Measurements from ENCODE around the gene WFDC1.
"Not testable (repeated sequence)": the region's sequence is repeated elsewhere in the genome, so short reads cannot be mapped to it uniquely, and the experiment has no call there.

Gene WFDC1

GRCh38 chr16:84334482-84334881 is 39.8 kb downstream of the WFDC1 start:
- no peaks in the 10 kb centered on the region for H3K27me3 ChIP-seq
- H3K4me2 ChIP-seq: no peak overlapping the region
- no peak overlapping the region for H3K4me3 ChIP-seq
- peaks cover 0 to 24% (median 2%) of the 10 kb centered on the region in 10 experiments; a peak in 9 of 20 replicates for H3K4me1 ChIP-seq
- no peak overlapping the region for H3K27ac ChIP-seq
- peaks cover 20 to 35% (median 30%) of the 10 kb centered on the region in 11 experiments for H3K9me3 ChIP-seq (replicated peaks in 1 of 11)
- no peaks in the 10 kb centered on the region for H4K20me1 ChIP-seq
- H3K9ac ChIP-seq: no peak overlapping the region
- no peak for TF ChIP-seq Cebpa-rat (IDR thresholded peaks at IDR 0.05)
- no peaks in the 10 kb centered on the region for H3K36me3 ChIP-seq

- not testable (repeated sequence) for H3K27me3 ChIP-seq, H3K4me3 ChIP-seq, H3K36me3 ChIP-seq, H4K20me1 ChIP-seq, H3K9ac ChIP-seq, H3K27ac ChIP-seq, H3K4me2 ChIP-seq
- H3K4me1 ChIP-seq: peaks cover 0 to 20% (median 5%) of the 10 kb centered on the region in 10 experiments; a peak in 9 of 20 replicates
- H3K9me3 ChIP-seq (replicated peaks in 1 of 11): peaks cover 20 to 35% (median 30%) of the 10 kb centered on the region in 11 experiments
These were observed 42.6 kb downstream of the WFDC1 start for GRCh38 chr16:84337236-84337635.

GRCh38 chr16:84339311-84339710 is 44.6 kb downstream of the WFDC1 start:
- Histone ChIP-seq H3K27ac (no peak overlapping the region), H3K36me3 (no peaks in the 10 kb centered on the region), H4K20me1 (no peaks in the 10 kb centered on the region), H3K4me1 (peaks cover 0 to 12% (median 3%) of the 10 kb centered on the region in 10 experiments; a peak in 4 of 20 replicates), H3K4me3 (no peak overlapping the region), H3K27me3 (no peaks in the 10 kb centered on the region), H3K4me2 (no peak overlapping the region), H3K9me3 (replicated peaks in 1 of 11) (peaks cover 20 to 35% (median 30%) of the 10 kb centered on the region in 11 experiments), H3K9ac (no peak overlapping the region)
- TF ChIP-seq Cebpa-rat (IDR thresholded peaks at IDR 0.05): no peak

- Histone ChIP-seq H3K9me3 (replicated peaks in 1 of 11) (peaks cover 20 to 33% (median 27%) of the 10 kb centered on the region in 11 experiments), H3K4me1 (peaks cover 0 to 12% (median 3%) of the 10 kb centered on the region in 10 experiments; a peak in 4 of 20 replicates), H3K36me3 (no peaks in the 10 kb centered on the region), H3K9ac (no peak overlapping the region), H3K4me2 (no peak overlapping the region), H4K20me1 (no peaks in the 10 kb centered on the region), H3K4me3 (no peak overlapping the region), H3K27me3 (no peaks in the 10 kb centered on the region), H3K27ac (no peak overlapping the region)
- TF ChIP-seq Cebpa-rat (IDR thresholded peaks at IDR 0.05): no peak
These were observed 45.1 kb downstream of the WFDC1 start for GRCh38 chr16:84339766-84340165.

DNA sequence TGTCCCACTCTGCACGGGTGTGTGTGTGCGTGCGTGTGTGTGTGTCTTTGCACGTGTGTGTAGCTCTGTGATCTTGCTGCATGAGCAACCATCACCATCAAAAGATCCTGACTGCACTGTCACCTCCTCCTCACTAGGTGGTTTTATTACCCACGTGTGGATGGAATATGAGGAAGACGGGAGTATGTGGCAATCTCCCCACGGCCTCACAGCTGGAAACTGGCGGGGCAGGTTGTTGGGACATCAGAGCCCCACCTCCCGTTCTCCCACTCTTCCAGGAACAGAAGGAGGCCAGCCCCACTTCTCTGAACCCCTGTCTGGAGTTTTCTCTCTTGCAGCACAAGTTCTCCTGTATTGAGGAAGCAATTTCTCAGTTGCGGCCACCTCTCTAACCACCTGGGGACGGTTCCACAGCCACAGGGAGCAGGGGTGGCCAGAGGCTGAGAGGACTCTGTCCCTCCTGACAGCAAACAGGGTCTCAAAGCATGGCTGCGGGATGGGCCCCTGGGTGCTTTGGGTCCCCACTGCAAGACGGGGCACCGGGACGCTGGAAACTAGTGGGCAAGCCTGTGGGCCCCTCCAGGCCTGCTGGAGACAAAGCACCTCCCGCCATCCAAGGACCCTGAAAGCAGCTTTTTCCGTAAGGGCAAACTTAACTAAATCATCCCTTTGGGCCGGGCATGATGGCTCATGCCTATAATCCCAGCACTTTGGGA is 45.8 kb downstream of the WFDC1 start:
- peak in 1 of 11 experiments; percentile 28; a peak in 1 of 22 replicates for TF ChIP-seq Cebpa-rat (IDR thresholded peaks at IDR 0.05)
- Histone ChIP-seq H3K4me1 (peaks cover 0 to 12% (median 3%) of the 10 kb centered on the region in 10 experiments; a peak in 4 of 20 replicates), H3K4me2 (peak overlapping the region in 3 of 11 experiments; percentile 7 to 31 (median 10); a peak in 4 of 22 replicates), H4K20me1 (no peaks in the 10 kb centered on the region), H3K27ac (no peak overlapping the region), H3K4me3 (no peak overlapping the region), H3K27me3 (no peaks in the 10 kb centered on the region), H3K9ac (no peak overlapping the region), H3K9me3 (replicated peaks in 1 of 11) (peaks cover 17 to 26% (median 22%) of the 10 kb centered on the region in 11 experiments), H3K36me3 (no peaks in the 10 kb centered on the region)

- Histone ChIP-seq H4K20me1 (no peaks in the 10 kb centered on the region), H3K36me3 (no peaks in the 10 kb centered on the region), H3K4me2 (no peak overlapping the region), H3K27ac (no peak overlapping the region), H3K4me3 (no peak overlapping the region), H3K4me1 (peaks cover 0 to 12% (median 3%) of the 10 kb centered on the region in 10 experiments; a peak in 4 of 20 replicates), H3K9ac (no peak overlapping the region), H3K27me3 (no peaks in the 10 kb centered on the region), H3K9me3 (replicated peaks in 1 of 11) (peaks cover 9 to 13% (median 13%) of the 10 kb centered on the region in 11 experiments)
- TF ChIP-seq Cebpa-rat (IDR thresholded peaks at IDR 0.05): no peak
These were observed 47.0 kb downstream of the WFDC1 start for GRCh38 chr16:84341528-84342295.

DNA sequence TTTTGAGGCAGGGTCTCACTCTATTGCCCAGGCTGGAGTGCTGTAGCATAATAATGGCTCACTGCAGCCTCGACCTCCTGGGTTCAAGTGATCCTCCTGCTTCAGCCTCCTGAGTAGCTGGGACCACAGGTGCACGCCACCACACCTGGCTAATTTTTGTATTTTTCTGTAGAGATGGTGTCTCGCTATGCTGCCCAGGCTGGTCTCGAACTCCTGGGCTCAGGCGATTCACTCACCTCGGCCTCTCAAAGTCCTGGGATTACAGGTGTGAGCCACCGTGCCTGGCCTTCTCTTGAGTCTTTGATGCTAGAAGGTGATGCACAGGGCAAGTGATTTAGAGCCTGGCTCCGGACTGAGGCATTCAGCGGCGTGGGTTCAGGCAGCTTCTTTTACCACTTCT is 49.1 kb downstream of the WFDC1 start:
- H4K20me1 ChIP-seq; H3K9ac ChIP-seq; H3K4me2 ChIP-seq; H3K9me3 ChIP-seq (replicated peaks in 1 of 11); H3K27ac ChIP-seq; H3K27me3 ChIP-seq; H3K36me3 ChIP-seq; H3K4me3 ChIP-seq: not testable (repeated sequence)
- peaks cover 0 to 12% (median 3%) of the 10 kb centered on the region in 10 experiments; a peak in 4 of 20 replicates for H3K4me1 ChIP-seq

GRCh38 chr16:84344781-84345180 is 50.1 kb downstream of the WFDC1 start:
- Histone ChIP-seq H3K4me2 (no peak overlapping the region), H3K4me1 (peaks cover 0 to 15% (median 7%) of the 10 kb centered on the region in 10 experiments; a peak in 10 of 20 replicates), H3K4me3 (no peak overlapping the region), H3K9ac (no peak overlapping the region), H4K20me1 (no peaks in the 10 kb centered on the region), H3K27ac (no peak overlapping the region), H3K27me3 (no peaks in the 10 kb centered on the region), H3K36me3 (no peaks in the 10 kb centered on the region), H3K9me3 (replicated peaks in 1 of 11) (no peaks in the 10 kb centered on the region)
- no peak for TF ChIP-seq Cebpa-rat (IDR thresholded peaks at IDR 0.05)

- Histone ChIP-seq H3K4me1 (peaks cover 0 to 11% (median 7%) of the 10 kb centered on the region in 10 experiments; a peak in 9 of 20 replicates), H3K4me3 (no peak overlapping the region), H3K27ac (no peak overlapping the region), H4K20me1 (no peaks in the 10 kb centered on the region), H3K36me3 (no peaks in the 10 kb centered on the region), H3K4me2 (no peak overlapping the region), H3K9me3 (replicated peaks in 1 of 11) (no peaks in the 10 kb centered on the region), H3K9ac (no peak overlapping the region), H3K27me3 (no peaks in the 10 kb centered on the region)
- TF ChIP-seq Cebpa-rat (IDR thresholded peaks at IDR 0.05): no peak
These were observed 52.5 kb downstream of the WFDC1 start for GRCh38 chr16:84347161-84347560.
